ENCODE data around the gene AP3B1. TPM values are rescaled to one million over a fixed set of nuclear protein-coding genes. Genes with fewer than 3 reads are reported as not detected.

The AP3B1 gene
- total and polyA plus RNA-seq, 2 of the 8 experiments (the other 6 are each of a cell fraction or from before 2014, with no cell fraction given) = 45.8 to 48.3 TPM

- no peak overlapping the region for H3K23ac ChIP-seq (ENCODE audit: insufficient read length)
- H2AFZ ChIP-seq (ENCODE audit: low read length) = no peak overlapping the region
- H2BK12ac ChIP-seq (ENCODE audit: low read depth, low read length) = no peak overlapping the region
- no peak overlapping the region for H3K14ac ChIP-seq (ENCODE audit: insufficient read length)
- no peak overlapping the region for H2BK120ac ChIP-seq (replicated peaks; ENCODE audit: low read depth, low read length)
- no peak overlapping the region for H3K9ac ChIP-seq (replicated peaks in 1 of 4; ENCODE audit: extremely low read depth in 1 of 4, low read depth in 3 of 4, low read length in 3 of 4)
- no peak overlapping the region for H4K5ac ChIP-seq (ENCODE audit: insufficient read length, low read depth, low read length)
- no peak overlapping the region for H3K18ac ChIP-seq (ENCODE audit: extremely low read depth, low read length)
- H4K91ac ChIP-seq (replicated peaks; ENCODE audit: insufficient read length, low read length) = no peak overlapping the region
- no peak overlapping the region for H3K4me2 ChIP-seq (ENCODE audit: insufficient read depth in 1 of 2, low read depth in 2 of 2, low read length in 2 of 2)
- H2BK5ac ChIP-seq (ENCODE audit: low read depth, low read length) = no peak overlapping the region
- H2AK5ac ChIP-seq (ENCODE audit: low read depth, low read length) = no peak overlapping the region
- no peaks in the 10 kb centered on the region for H3K23me2 ChIP-seq (ENCODE audit: low read depth, low read length)
- H3K79me2 ChIP-seq (ENCODE audit: control insufficient read depth in 1 of 2, insufficient read depth in 2 of 2, low read length in 2 of 2) = peaks cover 0 to 5% of the 10 kb centered on the region in 2 experiments; a peak in 1 of 4 replicates
- peaks cover 2% of the 10 kb centered on the region; the same call in 1 of the 2 replicates for H3K79me1 ChIP-seq (ENCODE audit: low read depth, low read length)
- FAIRE-seq = no peak
- no peak overlapping the region for H3K4me3 ChIP-seq (ENCODE audit: extremely low read depth in 1 of 4, insufficient read depth in 2 of 4, low read depth in 3 of 4, low read length in 4 of 4)
- TF ChIP-seq TAF7 (optimal IDR thresholded peaks at IDR 0.05; ENCODE audit: borderline replicate concordance, low read depth, low read length) = no peak
- TF ChIP-seq ZNF274 (IDR thresholded peaks at IDR 0.05; ENCODE audit: borderline replicate concordance, extremely low read depth, low read length) = no peak
- no peaks in the 10 kb centered on the region for H4K20me1 ChIP-seq (replicated peaks in 1 of 2; ENCODE audit: control insufficient read depth in 1 of 2, insufficient read depth in 2 of 2, low read length in 2 of 2)
- H2BK15ac ChIP-seq (ENCODE audit: low read length) = no peak overlapping the region
- no peak overlapping the region for H2BK20ac ChIP-seq (ENCODE audit: low read length)
- CTCF ChIA-PET (ENCODE audit: partially characterized antibody) = interaction anchor here (0.9 to 1.3 kb wide), 5 partner anchors 8 to 201 kb away, joined by 3 read pairs; no protein-coding TSS in a partner anchor
- peaks cover 0 to 1% (median 0%) of the 10 kb centered on the region in 4 experiments; a peak in 1 of 7 replicates for H3K27me3 ChIP-seq (replicated peaks in 1 of 4; ENCODE audit: control insufficient read depth in 3 of 4, extremely low read depth in 1 of 4, insufficient read depth in 3 of 4, low read length in 3 of 4)
- no peak overlapping the region for H4K8ac ChIP-seq (ENCODE audit: extremely low read depth, insufficient read depth, low read length)
- DNase-seq (ENCODE audit: low read depth in 1 of 2, low spot score in 2 of 2) = no peak
- H3K56ac ChIP-seq (replicated peaks; ENCODE audit: insufficient read length, low read depth, low read length) = no peak overlapping the region
- no peaks in the 10 kb centered on the region for H3K9me3 ChIP-seq (ENCODE audit: insufficient read depth in 2 of 2, low read depth in 1 of 2, low read length in 1 of 2)
- no peaks in the 10 kb centered on the region for H3K4me1 ChIP-seq (replicated peaks in 1 of 4; ENCODE audit: control insufficient read depth in 3 of 4, insufficient read depth in 4 of 4, low read length in 3 of 4)
- no peak overlapping the region for H3K4ac ChIP-seq (replicated peaks; ENCODE audit: insufficient read length, low read depth, low read length)
- POLR2A ChIA-PET (ENCODE audit: partially characterized antibody) = interaction anchor here (1.6 kb wide), 1 partner anchor 59 kb away, joined by 3 read pairs; the partner anchor contains the start of gene AP3B1
- no peak overlapping the region for H3K27ac ChIP-seq (ENCODE audit: low read depth, low read length)
- peaks cover 0 to 3% (median 0%) of the 10 kb centered on the region in 4 experiments; a peak in 1 of 8 replicates for H3K36me3 ChIP-seq (ENCODE audit: control insufficient read depth in 2 of 4, insufficient read depth in 4 of 4, low read length in 3 of 4)
- WGBS, 2 experiments (ENCODE audit: extremely low coverage in 1 of 2, insufficient coverage in 1 of 2, insufficient read length in 1 of 2, insufficient replicate concordance in 2 of 2, low coverage in 1 of 2, low lambda C conversion rate in 2 of 2, missing lambda C conversion rate in 1 of 2) = 91% methylated on average over 3 of the region's 3 CpGs; no CpG with 5 or more reads in 1 of the 2 experiments
Measured at GRCh38 chr5:78235289-78235688, 59.2 kb downstream of the AP3B1 start.

Measured in H1 (cell line).